HL-60 (cell line): ENCODE data around the gene CD74.

ENCODE experiments used
- CTCF ChIP-seq: IDR thresholded peaks from one replicate; pipeline ENCODE4 v1.5.1; 2011; ENCODE audit warnings: low read length, control low read depth, inconsistent platforms; ENCODE audit not compliant: insufficient read depth
- GABPA ChIP-seq: IDR thresholded peaks from 2 replicates; pipeline ENCODE4 v1.6.1; 2012; ENCODE audit warnings: low read depth
- POLR2AphosphoS5 ChIP-seq: IDR thresholded peaks from 2 replicates; pipeline ENCODE4 v1.6.1; 2012; ENCODE audit warnings: low read depth
- REST ChIP-seq: IDR thresholded peaks from 2 replicates; pipeline ENCODE4 v1.6.1; 2012; ENCODE audit warnings: low read depth; ENCODE audit not compliant: insufficient replicate concordance
- SPI1 ChIP-seq: IDR thresholded peaks from 2 replicates; pipeline ENCODE4 v1.6.1; 2012; ENCODE audit warnings: low read depth, mild to moderate bottlenecking, borderline replicate concordance

DNA sequence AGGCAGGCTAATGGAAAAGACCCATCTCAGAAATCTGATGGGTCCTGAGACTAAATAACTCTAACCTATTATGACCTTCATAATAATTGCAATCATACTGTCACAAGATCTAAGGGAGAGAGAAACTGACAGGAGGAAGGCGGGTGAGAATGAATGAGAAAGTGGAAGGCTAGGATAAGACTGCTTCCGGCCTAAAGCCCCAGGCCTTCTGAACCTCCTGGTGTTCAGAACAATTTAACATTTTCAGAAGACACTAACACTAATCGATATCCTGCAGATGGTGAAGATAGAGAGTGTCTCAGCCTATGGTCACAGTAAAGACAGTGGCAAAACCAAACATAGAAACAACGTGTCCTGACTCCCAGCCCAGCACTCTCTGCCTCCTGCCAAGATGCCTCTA, 35.6 kb upstream of the CD74 start:
- no peak for TF ChIP-seq GABPA
- no peak for TF ChIP-seq CTCF
- no peak for TF ChIP-seq REST
- no peak for TF ChIP-seq POLR2AphosphoS5
- TF ChIP-seq SPI1, result no peak
